Renal cortical epithelial cell (primary cell): ENCODE results near the gene LMBR1. TPM values are rescaled to one million over a fixed set of nuclear protein-coding genes. Genes with fewer than 3 reads are reported as not detected.
"Not testable (repeated sequence)": the region's sequence is repeated elsewhere in the genome, so short reads cannot be mapped to it uniquely, and the experiment has no call there.

ENCODE experiments used
- DNase-seq: peaks from one replicate; pipeline ENCODE4 v3.0.0-alpha.2; 2011; ENCODE audit warnings: low read depth
- total RNA-seq: library from RNA; depleted of rRNA; stranded (reverse); fragments of >200 nt; gene quantifications from 2 replicates; pipeline ENCODE4 v1.2.3, GENCODE V29; 2014

LMBR1 gene
- total RNA-seq, 1 donor from 2014 or later: 65.2 TPM

DNA sequence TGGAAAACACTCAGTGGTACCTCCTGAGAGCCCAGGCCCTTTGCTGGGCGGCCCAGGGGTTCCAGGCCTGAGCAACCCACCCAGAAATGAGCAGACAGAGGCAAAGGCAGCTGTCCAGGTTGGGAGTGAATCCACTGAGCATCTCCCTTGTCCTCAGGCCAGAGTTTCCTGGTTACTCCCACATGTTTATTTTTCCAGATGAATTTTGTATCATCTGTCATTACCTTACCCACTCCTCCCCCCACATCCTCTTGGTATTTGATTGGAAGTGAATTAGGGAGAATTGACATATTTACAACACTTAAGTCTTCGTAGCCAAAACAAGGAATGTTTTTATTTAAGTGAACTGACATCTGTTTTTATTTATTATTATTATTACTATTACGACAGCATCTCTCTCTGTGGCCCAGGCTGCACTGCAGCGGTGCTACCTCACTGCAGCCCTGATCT is 13.2 kb upstream of the LMBR1 start:
- no peak for DNase-seq

DNA sequence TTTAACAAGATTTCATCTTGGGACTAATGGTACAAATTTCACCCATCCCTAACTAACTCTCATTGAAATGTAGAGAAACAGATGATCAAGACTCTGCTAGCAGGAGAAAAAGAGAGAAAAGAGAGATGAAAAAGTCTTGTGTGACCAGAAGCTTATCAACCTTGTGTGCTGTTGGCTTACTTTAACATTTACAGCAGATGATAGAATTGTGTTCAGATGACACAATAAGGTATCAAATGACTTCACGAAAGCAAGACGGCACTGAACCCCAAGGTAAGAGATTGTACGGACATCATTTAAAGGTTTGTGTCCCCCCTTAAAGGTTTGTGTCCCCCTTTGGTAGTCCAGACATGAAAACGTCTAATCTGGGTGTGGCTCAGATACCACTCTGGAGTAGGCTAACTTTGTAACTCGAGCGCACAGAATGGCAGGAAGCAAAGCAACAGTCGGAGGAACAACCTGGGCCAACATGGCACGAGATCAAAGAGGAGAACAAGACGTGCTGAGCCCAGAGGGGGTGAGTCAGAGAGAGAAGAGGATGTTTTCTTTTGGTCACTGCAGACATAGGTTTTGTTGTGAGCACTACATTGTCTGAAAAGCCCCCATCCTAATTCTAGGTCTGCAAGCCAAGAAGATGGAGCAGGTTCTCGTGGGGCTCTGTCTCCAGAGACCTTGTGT is 10.4 kb upstream of the LMBR1 start:
- DNase-seq: no peak

- DNase-seq: not testable (repeated sequence)
Observed at GRCh38 chr7:156900093-156900492, 7.1 kb upstream of the LMBR1 start.

DNA sequence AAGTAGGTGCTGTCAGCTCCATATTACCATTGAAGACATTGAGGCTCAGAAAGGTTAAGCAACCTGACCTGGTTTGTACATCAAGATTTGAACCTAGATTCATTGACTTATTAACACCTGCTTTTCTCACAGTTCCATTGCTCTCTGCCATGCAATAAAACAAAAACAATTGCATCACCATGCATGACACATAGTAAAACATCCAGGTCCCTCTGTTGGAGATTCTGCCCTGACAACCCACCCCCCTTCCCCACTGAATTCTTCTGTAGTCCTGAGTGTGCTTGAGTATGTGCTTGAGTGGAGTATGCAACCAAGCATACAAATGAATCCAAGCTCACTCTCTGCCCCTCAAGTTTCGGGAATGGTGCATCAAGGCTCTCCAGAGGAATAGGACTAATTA is 6.0 kb upstream of the LMBR1 start:
- DNase-seq: peak; percentile 68

DNA sequence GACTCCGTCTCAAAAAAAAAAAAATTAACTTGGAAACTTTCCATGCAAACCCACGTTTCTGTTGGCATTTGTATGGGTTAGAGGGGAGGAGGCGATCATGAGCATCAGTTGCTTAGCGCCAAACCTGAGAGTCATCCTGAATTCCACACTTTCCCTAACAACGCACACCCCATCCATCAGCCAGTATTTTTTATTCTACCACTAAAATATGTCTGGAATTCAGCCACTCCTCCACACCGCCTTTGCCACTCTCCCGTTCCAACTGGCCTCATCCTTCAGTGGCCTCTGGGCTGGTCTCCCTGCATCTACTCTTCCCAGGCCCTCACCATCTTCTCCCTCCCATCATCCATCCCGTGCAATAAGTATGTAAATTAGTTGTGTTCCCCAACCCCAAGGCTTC is 4.7 kb upstream of the LMBR1 start:
- peak; percentile 56 for DNase-seq

GRCh38 chr7:156896388-156897022 is 3.5 kb upstream of the LMBR1 start:
- no peak for DNase-seq

GRCh38 chr7:156895024-156895780 is 2.2 kb upstream of the LMBR1 start:
- no peak for DNase-seq

DNA sequence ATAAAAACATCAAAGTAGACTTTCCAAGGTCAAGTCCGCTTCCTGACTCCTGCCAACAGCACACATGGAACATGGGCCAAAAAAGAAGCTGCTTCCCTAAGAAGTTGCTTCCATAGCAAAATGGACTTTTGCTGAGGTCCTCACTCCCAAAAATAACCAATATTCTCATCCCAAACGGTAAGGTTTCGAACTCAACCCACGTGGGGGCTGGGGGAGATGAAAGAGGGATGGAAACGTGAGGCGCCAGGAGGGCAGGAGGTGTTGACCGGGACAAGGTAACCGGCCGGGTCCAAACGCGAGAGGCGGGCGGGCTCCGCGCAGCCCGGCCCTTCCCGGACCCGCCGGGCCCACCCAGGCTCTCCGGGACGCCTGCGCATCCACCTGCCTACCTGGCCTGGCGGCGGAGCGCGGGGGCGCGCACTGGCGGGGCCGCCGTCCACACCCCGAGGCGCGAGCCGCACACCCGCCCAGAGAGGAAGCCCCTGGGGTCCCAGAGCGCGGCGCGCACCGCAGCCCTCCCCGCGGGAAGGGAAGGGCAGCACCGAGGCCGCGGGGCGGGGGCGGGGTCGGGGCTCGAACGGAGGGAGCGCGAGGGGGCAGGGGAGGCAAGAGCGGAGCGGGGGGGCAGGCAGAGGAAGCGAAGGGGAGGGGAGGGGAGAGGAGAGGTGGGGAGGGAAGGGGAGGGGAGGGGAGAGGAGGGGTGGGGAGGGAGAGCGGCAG is 742 bp downstream of the LMBR1 start:
- DNase-seq: no peak

DNA sequence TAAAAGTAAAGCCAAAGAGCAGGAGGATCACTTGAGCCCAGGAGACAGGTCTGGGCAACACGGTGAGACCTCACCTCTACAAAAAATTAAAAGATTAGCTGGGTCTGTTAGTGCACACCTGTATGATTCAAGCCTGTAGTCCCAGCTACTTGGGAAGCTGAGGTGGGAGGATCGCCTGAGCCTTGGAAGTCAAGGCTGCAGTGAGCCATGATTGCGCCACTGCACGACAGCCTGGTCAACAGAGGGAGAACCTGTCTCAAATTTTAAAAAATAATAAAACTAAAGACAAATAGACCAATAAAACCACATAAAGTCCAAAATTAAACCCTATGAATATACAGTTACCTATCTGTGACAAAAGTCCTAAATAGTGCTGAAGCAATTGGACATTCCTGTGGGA is 3.2 kb downstream of the LMBR1 start:
- DNase-seq: no peak

- DNase-seq: no peak
Observed at GRCh38 chr7:156889089-156889488, 3.9 kb downstream of the LMBR1 start.

GRCh38 chr7:156886020-156886795 is 6.8 kb downstream of the LMBR1 start:
- no peak for DNase-seq

DNA sequence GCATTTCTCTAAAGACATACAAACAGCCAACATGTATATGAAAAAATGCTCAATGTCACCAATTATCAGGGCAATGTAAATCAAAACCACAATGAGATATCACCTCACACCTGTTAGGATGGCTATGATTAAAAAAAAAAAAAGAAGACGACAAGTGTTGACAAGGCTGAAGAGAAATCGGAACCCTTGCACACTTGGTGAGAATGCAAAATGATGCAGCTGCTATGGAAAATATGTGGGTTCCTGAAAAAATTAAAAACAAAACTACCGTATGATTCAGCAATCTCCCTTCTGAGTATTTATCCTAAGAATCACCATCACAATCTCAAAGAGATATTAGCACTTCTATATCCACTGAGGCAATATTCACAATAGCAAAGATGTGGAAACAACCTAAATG is 11.3 kb downstream of the LMBR1 start:
- no peak for DNase-seq

GRCh38 chr7:156875766-156876165 is 17.2 kb downstream of the LMBR1 start:
- no peak for DNase-seq

GRCh38 chr7:156868363-156868762 is 24.6 kb downstream of the LMBR1 start:
- not testable (repeated sequence) for DNase-seq

- DNase-seq: no peak
Observed at GRCh38 chr7:156865493-156865892, 27.5 kb downstream of the LMBR1 start.

GRCh38 chr7:156862022-156862421 is 31.0 kb downstream of the LMBR1 start:
- DNase-seq: not testable (repeated sequence)

DNA sequence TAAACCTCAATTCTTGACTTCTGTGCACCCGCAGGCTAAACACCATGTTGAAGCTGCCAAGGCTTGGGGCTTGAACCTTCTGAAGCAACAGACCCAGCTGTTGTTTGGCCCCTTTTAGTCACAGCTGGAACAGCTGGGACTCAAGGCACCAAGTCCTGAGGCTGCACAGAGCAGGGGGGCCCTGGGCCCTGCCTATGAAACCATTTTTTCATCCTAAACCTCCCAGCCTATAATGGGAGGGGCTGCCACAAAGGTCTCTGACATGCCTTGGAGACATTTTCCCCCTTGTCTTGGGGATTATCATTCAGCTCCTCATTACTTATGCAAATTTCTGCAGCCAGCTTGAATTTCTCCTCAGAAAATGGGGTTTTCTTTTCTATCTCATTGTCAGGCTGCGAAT is 31.8 kb downstream of the LMBR1 start:
- DNase-seq: no peak

- DNase-seq: not testable (repeated sequence)
Observed at GRCh38 chr7:156860099-156860498, 32.9 kb downstream of the LMBR1 start.

DNA sequence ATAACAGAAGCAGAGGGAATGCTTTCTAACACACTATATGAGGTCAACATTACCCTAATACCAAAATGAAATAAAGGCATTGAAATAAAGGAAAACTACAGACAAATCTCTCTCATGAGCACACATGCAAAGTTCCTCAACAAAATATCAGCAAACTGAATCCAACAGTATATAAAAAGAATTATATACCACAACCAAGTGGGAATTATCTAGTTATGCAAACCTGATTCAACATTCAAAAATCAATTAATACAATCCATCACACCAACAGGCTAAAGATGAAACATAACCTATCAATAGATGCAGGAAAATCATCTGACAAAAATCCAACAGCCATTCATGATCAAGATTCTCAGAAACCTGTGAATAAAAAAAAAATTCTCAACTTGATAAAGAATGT is 34.5 kb downstream of the LMBR1 start:
- DNase-seq: no peak

GRCh38 chr7:156857757-156858156 is 35.2 kb downstream of the LMBR1 start:
- no peak for DNase-seq

- no peak for DNase-seq
Observed at GRCh38 chr7:156854654-156855053, 38.3 kb downstream of the LMBR1 start.
